B cell (primary cell): Measurements from ENCODE around the gene S100A3.

Experiments
- CTCF ChIP-seq: fragments of 200-600 bp; IDR thresholded peaks from one replicate; pipeline ENCODE4 v1.8.0; 2022; ENCODE audit warnings: antibody characterized with exemption, mild to moderate bottlenecking
- EZH2 ChIP-seq: IDR thresholded peaks from 2 replicates; pipeline ENCODE4 v1.6.1; 2012; ENCODE audit warnings: borderline replicate concordance, low read depth, mild to moderate bottlenecking, moderate library complexity, low read length; ENCODE audit not compliant: insufficient read depth, poor library complexity, severe bottlenecking

GRCh38 chr1:153515504-153516394 lies 33.3 kb downstream of the S100A3 start:
- TF ChIP-seq CTCF (no peak), EZH2 (no peak)
